Ovary (tissue), 9 donors: ENCODE measurements around the gene RANBP3. TPM values are rescaled to one million over a fixed set of nuclear protein-coding genes. Genes with fewer than 3 reads are reported as not detected.

Experiments
- DNase-seq, 5 donors: peaks; one replicate each; pipeline ENCODE4 v3.0.0-alpha.2; 2019 to 2020
- H3K27ac ChIP-seq, 2 donors: fragments of 200-600 bp; one replicate each; pipeline versions ENCODE4 v1.5.1 to v1.8.0; 2019 to 2022
- H3K27me3 ChIP-seq: fragments of 200-600 bp; one replicate; pipeline ENCODE4 v1.8.0; 2022
- H3K36me3 ChIP-seq: fragments of 200-600 bp; sonication (generic); one replicate; pipeline ENCODE4 v1.5.1; 2019
- H3K4me1 ChIP-seq: one replicate; pipeline ENCODE4 v1.8.1; 2013; ENCODE audit warnings: mild to moderate bottlenecking, moderate library complexity; ENCODE audit not compliant: insufficient read depth
- H3K4me3 ChIP-seq: fragments of 200-600 bp; sonication (generic); one replicate; pipeline ENCODE4 v1.5.1; 2017
- H3K9me3 ChIP-seq, 2 donors: fragments of 200-600 bp in 1 of 2; sonication (generic) in 1 of 2; one replicate each; pipeline versions ENCODE4 v1.5.1 to v1.8.1; 2013 to 2019; ENCODE audit warnings: mild to moderate bottlenecking in 1 of 2, moderate library complexity in 1 of 2
- EP300 ChIP-seq: sonication (generic); formaldehyde crosslinking; IDR thresholded peaks from one replicate; pipeline ENCODE4 v1.6.1; 2017; ENCODE audit warnings: antibody characterized with exemption
- POLR2A ChIP-seq: fragments of 450-650 bp; IDR thresholded peaks from one replicate; pipeline ENCODE4 v1.6.1; 2017; ENCODE audit warnings: antibody characterized with exemption, mild to moderate bottlenecking, moderate library complexity
- WGBS, 3 donors: extraction: QIAGEN DNeasy Blood & Tissue Kit in 1 of 3; methylation state at CpG; one replicate each; pipeline versions ENCODE4 v1.1.5 to v1.1.7; 2013 to 2017; 5-methylcytosine and 5-hydroxymethylcytosine counted together
- intact Hi-C, 4 donors: fragments of 100-400 bp; cut with DNase I; formaldehyde crosslinking; loops; one replicate each; pipeline versions ENCODE4 v1.11.0 to v1.15.1; 2022 to 2023
- polyA plus RNA-seq, 2 donors: library from polyadenylated mRNA; stranded (reverse); fragments of 200-250 nt in 1 of 2; fragments of 350-450 nt in 1 of 2; fragmentation: Illumina TruSeq in 1 of 2; extraction: RNeasy Lipid Tissue Mini Kit (QIAGEN cat#74804) in 1 of 2; gene quantifications; one replicate each; pipeline ENCODE4 v1.2.3, GENCODE V29; 2013 to 2014
- total RNA-seq, 7 donors: library from RNA; depleted of rRNA in 2 of 7; stranded (reverse); fragments of >200 nt in 2 of 7; fragmentation: NEBNext Ultra II Directional in 3 of 7; extraction: Animal tissue kit (Norgen Biotek cat#: 25700) in 3 of 7; gene quantifications; one replicate each; pipeline versions ENCODE4 v1.1.0 to v1.2.4, GENCODE V29; 2016 to 2023
- TF ChIP-seq, protein P1 (sequence below), 3 donors: fragments of 450-650 bp in 2 of 3; fragments of 200-600 bp in 1 of 3; IDR thresholded peaks; one replicate each; pipeline versions ENCODE4 v1.5.1 to v1.8.0; 2016 to 2022; ENCODE audit warnings: antibody characterized with exemption in 3 of 3, mild to moderate bottlenecking in 1 of 3
- donor health status: DM: no; HTN: no; CAD: no; lungs with moderate emphysema.
- donor health status: DM: no; HTN: no; CAD: no.
- donor health status: Bipolar disorder and iron deficiency.
- donor health status: DM: yes; HTN: yes; CAD: no.
- donor health status: DM: no; HTN: no; CAD: no.
- donor health status: DM: yes; HTN: yes; CAD: no.

Gene RANBP3
- total and polyA plus RNA-seq, 9 donors: 54.0 to 88.4 (median 67.9) TPM

DNA sequence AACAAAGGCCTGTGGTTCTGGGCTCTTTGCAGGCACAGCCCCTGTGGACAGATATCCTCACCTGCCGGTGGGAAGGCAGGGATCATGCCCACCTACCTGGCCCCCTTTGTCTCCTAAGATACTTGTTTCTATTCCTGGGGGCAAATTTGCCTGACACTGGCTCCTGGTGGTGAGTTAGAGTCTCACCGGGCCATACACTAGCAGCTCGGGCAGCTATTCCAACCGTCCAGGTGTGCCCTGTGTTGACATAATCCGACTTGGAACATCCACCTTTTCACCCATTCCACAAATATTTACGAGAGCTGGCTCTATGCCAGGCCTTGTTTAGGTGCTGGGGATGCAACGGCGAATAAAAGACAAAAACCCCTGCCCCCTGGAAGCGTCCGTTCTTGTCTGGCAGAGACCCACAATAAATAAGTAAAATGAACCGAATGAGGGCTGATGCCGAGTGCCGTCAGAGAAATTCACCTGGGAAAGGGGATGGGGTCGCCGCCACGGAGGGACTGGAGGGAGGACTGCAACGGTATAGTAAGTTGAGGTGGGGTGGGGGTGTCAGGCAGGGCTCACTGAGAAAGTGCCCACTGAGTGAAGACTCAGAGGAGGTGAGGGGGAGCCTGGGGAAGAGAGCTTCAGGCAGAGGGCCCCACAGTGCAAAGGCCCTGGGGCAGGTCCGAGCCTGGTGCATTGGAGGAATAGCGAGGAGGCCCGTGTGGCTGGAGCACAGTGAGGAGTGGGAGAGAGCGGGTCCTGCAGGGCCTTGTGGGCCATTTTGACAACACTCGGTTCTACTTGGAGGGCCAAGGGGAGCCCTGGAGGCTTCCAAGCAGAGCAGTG, 43.2 kb upstream of the RANBP3 start:
- Histone ChIP-seq H3K4me3 (no peak overlapping the region), H3K27me3 (no peaks in the 10 kb centered on the region), H3K27ac (no peak overlapping the region), H3K36me3 (no peaks in the 10 kb centered on the region), H3K9me3 (no peaks in the 10 kb centered on the region), H3K4me1 (peaks cover 3% of the 10 kb centered on the region)
- TF ChIP-seq POLR2A (no peak), EP300 (no peak)
- TF ChIP-seq, protein P1, sequence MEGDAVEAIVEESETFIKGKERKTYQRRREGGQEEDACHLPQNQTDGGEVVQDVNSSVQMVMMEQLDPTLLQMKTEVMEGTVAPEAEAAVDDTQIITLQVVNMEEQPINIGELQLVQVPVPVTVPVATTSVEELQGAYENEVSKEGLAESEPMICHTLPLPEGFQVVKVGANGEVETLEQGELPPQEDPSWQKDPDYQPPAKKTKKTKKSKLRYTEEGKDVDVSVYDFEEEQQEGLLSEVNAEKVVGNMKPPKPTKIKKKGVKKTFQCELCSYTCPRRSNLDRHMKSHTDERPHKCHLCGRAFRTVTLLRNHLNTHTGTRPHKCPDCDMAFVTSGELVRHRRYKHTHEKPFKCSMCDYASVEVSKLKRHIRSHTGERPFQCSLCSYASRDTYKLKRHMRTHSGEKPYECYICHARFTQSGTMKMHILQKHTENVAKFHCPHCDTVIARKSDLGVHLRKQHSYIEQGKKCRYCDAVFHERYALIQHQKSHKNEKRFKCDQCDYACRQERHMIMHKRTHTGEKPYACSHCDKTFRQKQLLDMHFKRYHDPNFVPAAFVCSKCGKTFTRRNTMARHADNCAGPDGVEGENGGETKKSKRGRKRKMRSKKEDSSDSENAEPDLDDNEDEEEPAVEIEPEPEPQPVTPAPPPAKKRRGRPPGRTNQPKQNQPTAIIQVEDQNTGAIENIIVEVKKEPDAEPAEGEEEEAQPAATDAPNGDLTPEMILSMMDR (IDR thresholded peaks at IDR 0.05): no peak
- intact Hi-C loops: loop anchor here in 3 of 4 donors (5.0 to 10.0 kb wide), 2 partner anchors 34 to 236 kb away; partner anchors contain the start of gene PRR22 (in 1 of the 3)
- WGBS, 3 donors: 83 to 86% (median 85%) methylated on average over 22 of the region's 22 CpGs
- DNase-seq: no peak

DNA sequence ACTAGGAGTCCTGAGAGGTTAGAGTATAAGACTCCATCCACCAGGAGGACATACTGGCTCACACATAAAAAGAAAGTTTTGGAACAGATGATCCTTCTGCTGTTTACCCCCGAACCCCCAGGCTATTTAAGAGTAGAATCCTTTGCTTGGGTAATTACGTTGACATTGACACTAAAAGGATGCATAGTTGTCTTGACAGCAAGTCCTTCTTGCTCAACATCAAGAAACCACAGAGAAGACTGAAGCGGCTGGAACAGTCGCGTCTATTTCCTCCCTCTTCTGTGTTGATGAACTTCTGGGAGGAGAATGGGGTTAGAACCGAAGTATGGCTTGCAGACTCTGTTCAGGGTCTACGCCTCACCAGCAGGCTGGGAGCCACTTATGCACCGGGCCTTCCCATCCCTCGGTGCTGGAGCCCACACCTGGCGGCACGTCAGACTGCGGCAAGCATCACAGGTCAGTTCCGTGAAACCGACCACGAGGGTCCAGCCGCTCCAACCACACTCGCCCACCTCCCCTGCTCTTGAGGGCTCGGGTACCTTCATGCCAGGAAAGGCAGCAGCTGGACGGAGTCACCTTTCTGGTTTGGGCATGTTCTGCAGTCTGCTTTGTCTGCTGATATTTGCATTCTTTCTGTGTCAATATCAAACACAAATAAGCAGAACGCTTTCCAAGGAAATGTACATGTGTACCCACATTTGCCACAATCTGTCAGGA, 42.4 kb upstream of the RANBP3 start:
- intact Hi-C loops: loop anchor here in 3 of 4 donors (5.0 to 10.0 kb wide), 2 partner anchors 33 to 236 kb away; partner anchors contain the start of gene PRR22 (in 1 of the 3)
- 87 to 93% (median 89%) methylated on average over 20 of the region's 20 CpGs for WGBS, 3 donors
- H3K36me3 ChIP-seq: no peaks in the 10 kb centered on the region
- H3K27me3 ChIP-seq: no peaks in the 10 kb centered on the region
- H3K9me3 ChIP-seq: no peaks in the 10 kb centered on the region
- no peak overlapping the region for H3K27ac ChIP-seq
- TF ChIP-seq, protein P1 (IDR thresholded peaks at IDR 0.05): no peak
- TF ChIP-seq POLR2A (no peak), EP300 (no peak)
- peaks cover 3% of the 10 kb centered on the region for H3K4me1 ChIP-seq
- DNase-seq: no peak
- H3K4me3 ChIP-seq: no peak overlapping the region

DNA sequence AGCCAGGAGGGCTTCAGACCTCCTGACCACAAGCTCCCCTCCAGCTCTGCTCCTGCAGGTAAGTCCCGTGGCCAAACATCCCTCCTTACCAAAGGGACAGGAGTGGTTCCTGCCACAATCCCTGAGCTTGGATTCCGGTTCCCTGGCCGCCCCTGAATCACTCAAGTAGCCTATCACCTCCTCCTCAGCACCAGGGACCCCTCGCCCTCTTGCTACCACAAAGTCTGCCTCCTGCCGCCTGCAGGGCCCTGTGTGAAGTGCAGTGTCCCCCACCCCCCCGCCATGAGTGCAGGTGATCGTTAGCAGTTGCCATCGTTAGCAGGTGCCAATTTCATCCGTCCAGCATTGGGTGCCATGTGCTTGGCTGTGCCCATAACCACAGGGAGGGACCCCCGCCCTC, 40.8 kb upstream of the RANBP3 start:
- Histone ChIP-seq H3K4me1 (peaks cover 3% of the 10 kb centered on the region), H3K36me3 (no peaks in the 10 kb centered on the region), H3K27ac (no peak overlapping the region), H3K27me3 (no peaks in the 10 kb centered on the region), H3K4me3 (no peak overlapping the region), H3K9me3 (no peaks in the 10 kb centered on the region)
- TF ChIP-seq POLR2A (no peak), EP300 (no peak)
- TF ChIP-seq, protein P1 (IDR thresholded peaks at IDR 0.05): no peak
- intact Hi-C loops: no loop called here
- no peak for DNase-seq
- WGBS, 3 donors: 80 to 81% (median 81%) methylated on average over 10 of the region's 10 CpGs

DNA sequence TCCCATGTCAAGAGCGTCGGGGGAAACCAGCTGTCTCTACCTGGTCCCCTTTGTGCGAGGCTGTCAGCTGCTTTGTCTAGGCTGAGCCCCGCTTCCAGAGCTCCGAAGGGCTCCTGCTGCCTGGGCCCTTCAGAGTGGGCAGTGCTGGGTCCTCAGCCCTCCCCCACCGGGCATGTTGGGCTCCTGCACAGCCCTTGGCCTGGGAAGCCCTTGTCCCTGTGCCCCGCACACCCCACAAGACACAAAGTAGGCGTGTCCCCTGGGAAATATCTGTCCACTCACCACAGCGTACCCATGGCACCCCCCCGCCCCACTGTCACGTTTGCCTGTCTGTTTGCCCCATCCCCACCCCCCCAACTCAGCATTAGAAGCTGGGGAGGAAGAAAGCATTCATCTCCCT, 39.6 kb upstream of the RANBP3 start:
- WGBS, 3 donors: 89 to 92% (median 90%) methylated on average over 11 of the region's 11 CpGs
- Histone ChIP-seq H3K4me3 (no peak overlapping the region), H3K27me3 (no peaks in the 10 kb centered on the region), H3K4me1 (peaks cover 3% of the 10 kb centered on the region), H3K27ac (no peak overlapping the region), H3K36me3 (no peaks in the 10 kb centered on the region), H3K9me3 (no peaks in the 10 kb centered on the region)
- intact Hi-C loops: no loop called here
- DNase-seq: no peak
- TF ChIP-seq EP300 (no peak), POLR2A (no peak)
- TF ChIP-seq, protein P1 (IDR thresholded peaks at IDR 0.05): no peak
